HCT116 (cell line): ENCODE data around the gene EPC1. TPM values are rescaled to one million over a fixed set of nuclear protein-coding genes. Genes with fewer than 3 reads are reported as not detected.

ENCODE experiments used
- ATAC-seq: fragments of 200-7000 bp; cut with Tn5 transposase; 2 replicates; pipeline ENCODE4 v1.9.1; 2020; ENCODE audit warnings: mild to moderate bottlenecking, moderate library complexity
- BruUV-seq: library from RNA; stranded (reverse); fragments of 400-500 nt; replicated peaks from 2 replicates; lab custom pipeline; 2021; lab: Mats Ljungman, UMichigan
- CTCF ChIA-PET: fragments of 300-600 bp; sonication (Branson Sonifier 250); formaldehyde crosslinking; loops from one replicate; lab custom pipeline; 2021; ENCODE audit warnings: antibody characterized with exemption; lab: Charles Lee
- POLR2A ChIA-PET: fragments of 300-600, 350-600 bp; sonication (Branson Sonifier 250); formaldehyde crosslinking; loops from one replicate; lab custom pipeline; 2021; ENCODE audit warnings: antibody characterized with exemption; lab: Charles Lee
- RAD21 ChIA-PET, 2 experiments: fragments of 300-600 bp; sonication (Branson Sonifier 250); formaldehyde crosslinking; loops; one replicate each; lab custom pipeline; 2023; ENCODE audit warnings: low total read pairs in 2 of 2; ENCODE audit not compliant: uncharacterized antibody in 2 of 2, unreplicated experiment in 2 of 2, low non-redundant PET in 1 of 2; lab: Charles Lee
- DNase-seq: peaks from one replicate; pipeline ENCODE4 v3.0.0-alpha.2; 2010; ENCODE audit warnings: low read depth, low spot score
- H2AFZ ChIP-seq: fragments of 200-600 bp; shearing (Covaris generic), sonication (generic); 2 replicates; pipeline ENCODE4 v1.6.1; 2017; ENCODE audit warnings: low read depth, mixed run types, mixed read lengths, antibody characterized with exemption, low read length; ENCODE audit not compliant: poor library complexity, severe bottlenecking
- H3K27ac ChIP-seq: 2 replicates; pipeline ENCODE4 v1.5.1; 2012; ENCODE audit warnings: low read depth, low read length
- H3K27me3 ChIP-seq: fragments of 200-600 bp; sonication (generic); 2 replicates; pipeline ENCODE4 v1.6.1; 2016; ENCODE audit warnings: mixed run types, low read length, mixed read lengths; ENCODE audit not compliant: insufficient read depth
- H3K36me3 ChIP-seq, 2 experiments: fragments of 200-500 bp in 1 of 2; fragments of 200-600 bp in 1 of 2; sonication (Bioruptor generic) in 1 of 2; sonication (generic) in 1 of 2; 2 replicates each; pipeline versions ENCODE4 v1.5.1 to v1.6.1; 2014 to 2016; ENCODE audit warnings: low read length in 2 of 2, inconsistent platforms in 1 of 2, mixed read lengths in 1 of 2, mixed run types in 1 of 2; ENCODE audit not compliant: insufficient read depth in 2 of 2, control insufficient read depth in 1 of 2
- H3K4me1 ChIP-seq, 2 experiments: fragments of 200-600 bp in 1 of 2; sonication (generic) in 1 of 2; 2 replicates each; pipeline versions ENCODE4 v1.5.1 to v1.6.1; 2012 to 2017; ENCODE audit warnings: low read length in 2 of 2, inconsistent platforms in 1 of 2, mild to moderate bottlenecking in 1 of 2, mixed read lengths in 1 of 2, mixed run types in 1 of 2, moderate library complexity in 1 of 2; ENCODE audit not compliant: insufficient read depth in 2 of 2, control insufficient read depth in 1 of 2
- H3K4me2 ChIP-seq: fragments of 200-600 bp; sonication (generic); 2 replicates; pipeline ENCODE4 v1.6.1; 2017; ENCODE audit warnings: mixed run types, low read length, mixed read lengths
- H3K4me3 ChIP-seq, 2 experiments: fragments of 200-600 bp in 1 of 2; sonication (generic) in 1 of 2; replicated peaks in 1 of 2; 2 replicates each; pipeline ENCODE4 v1.5.1; 2011 to 2016; ENCODE audit warnings: low read length in 2 of 2, control low read depth in 1 of 2, low read depth in 1 of 2, mild to moderate bottlenecking in 1 of 2, mixed read lengths in 1 of 2, mixed run types in 1 of 2
- H3K79me2 ChIP-seq: fragments of 200-600 bp; sonication (generic); 2 replicates; pipeline ENCODE4 v1.6.1; 2017; ENCODE audit warnings: mild to moderate bottlenecking, mixed run types, low read length, moderate library complexity, mixed read lengths; ENCODE audit not compliant: insufficient read depth
- H3K9ac ChIP-seq: fragments of 200-600 bp; sonication (generic); 2 replicates; pipeline ENCODE4 v1.6.1; 2016; ENCODE audit warnings: low read length, mixed read lengths
- H3K9me2 ChIP-seq: fragments of 200-600 bp; sonication (generic), shearing (Covaris generic); 2 replicates; pipeline ENCODE4 v1.6.1; 2017; ENCODE audit warnings: mixed run types, mild to moderate bottlenecking, moderate library complexity; ENCODE audit not compliant: insufficient read depth
- H3K9me3 ChIP-seq, 2 experiments: fragments of 200-500 bp in 1 of 2; fragments of 200-600 bp in 1 of 2; sonication (Bioruptor generic) in 1 of 2; sonication (generic) in 1 of 2; 2 replicates each; pipeline ENCODE4 v1.6.1; 2014 to 2017; ENCODE audit warnings: low read length in 2 of 2, mixed read lengths in 2 of 2, inconsistent platforms in 1 of 2, low read depth in 1 of 2, mild to moderate bottlenecking in 1 of 2, mixed run types in 1 of 2, moderate library complexity in 1 of 2; ENCODE audit not compliant: control insufficient read depth in 1 of 2, insufficient read depth in 1 of 2
- H4K20me1 ChIP-seq: fragments of 200-600 bp; sonication (generic), shearing (Covaris generic); 2 replicates; pipeline ENCODE4 v1.6.1; 2017; ENCODE audit warnings: mixed run types, mild to moderate bottlenecking, moderate library complexity; ENCODE audit not compliant: insufficient read depth
- ATF3 ChIP-seq: IDR thresholded peaks from 2 replicates; pipeline ENCODE4 v1.6.1; 2012
- CBX3 ChIP-seq: IDR thresholded peaks from 2 replicates; pipeline ENCODE4 v1.6.1; 2012; ENCODE audit warnings: low read depth
- CEBPB ChIP-seq: IDR thresholded peaks from 2 replicates; pipeline ENCODE4 v1.6.1; 2012; ENCODE audit warnings: low read depth
- FOSL1 ChIP-seq: IDR thresholded peaks from 2 replicates; pipeline ENCODE4 v1.6.1; 2012; ENCODE audit warnings: low read depth
- JUND ChIP-seq: IDR thresholded peaks from 2 replicates; pipeline ENCODE4 v1.6.1; 2012
- MAX ChIP-seq: IDR thresholded peaks from 2 replicates; pipeline ENCODE4 v1.6.1; 2012
- POLR2AphosphoS5 ChIP-seq: IDR thresholded peaks from 2 replicates; pipeline ENCODE4 v1.6.1; 2011; ENCODE audit warnings: mild to moderate bottlenecking, low read depth, low read length, moderate library complexity
- SP1 ChIP-seq: IDR thresholded peaks from 2 replicates; pipeline ENCODE4 v1.6.1; 2012; ENCODE audit warnings: low read depth
- ZFX ChIP-seq: fragments of 450-650 bp; IDR thresholded peaks from 2 replicates; pipeline ENCODE4 v1.6.1; 2017
- intact Hi-C: fragments of 100-400 bp; cut with micrococcal nuclease; formaldehyde crosslinking; loops from 2 replicates; pipeline ENCODE4 v1.10.0; 2022
- total RNA-seq: library from RNA; stranded (reverse); gene quantifications from one replicate; pipeline ENCODE4 v1.2.1, GENCODE V29; 2021; ENCODE audit not compliant: unreplicated experiment
- TF ChIP-seq, protein P1 (sequence below), 3 experiments: fragments of 200-600 bp in 1 of 3; sonication (generic) in 1 of 3; IDR thresholded peaks in 2 of 3; conservative IDR thresholded peaks in 1 of 3; 2 replicates each; pipeline ENCODE4 v1.5.1; 2012 to 2017; ENCODE audit warnings: low read depth in 2 of 3, low read length in 2 of 3, antibody characterized with exemption in 1 of 3, borderline replicate concordance in 1 of 3, control low read depth in 1 of 3, mild to moderate bottlenecking in 1 of 3, mixed read lengths in 1 of 3, mixed run types in 1 of 3, moderate library complexity in 1 of 3; ENCODE audit not compliant: insufficient read depth in 1 of 3

The EPC1 gene
- total RNA-seq, 1 experiment from 2014 or later, result 20.1 TPM

- Histone ChIP-seq H3K9ac (peak overlapping the region; percentile 75), H3K4me3 (peak overlapping the region; percentile 62 to 75), H3K9me3 (no peaks in the 10 kb centered on the region), H3K27me3 (no peaks in the 10 kb centered on the region), H2AFZ (peak overlapping the region; percentile 72), H3K27ac (peak overlapping the region; percentile 62; the same call in 1 of the 2 replicates), H3K9me2 (no peaks in the 10 kb centered on the region), H3K4me2 (peak overlapping the region; percentile 95), H3K79me2 (peaks cover 12% of the 10 kb centered on the region; the same call in 1 of the 2 replicates), H3K4me1 (peaks cover 5 to 24% of the 10 kb centered on the region in 2 experiments; a peak in 3 of 4 replicates), H4K20me1 (no peaks in the 10 kb centered on the region), H3K36me3 (no peaks in the 10 kb centered on the region)
- RAD21 ChIA-PET, result no interaction called here
- TF ChIP-seq ZFX (no peak), SP1 (0 out of 2 replicates have a peak, but pooled peaks have one; percentile 5), JUND (0 out of 2 replicates have a peak, but pooled peaks have one; percentile 21)
- TF ChIP-seq, protein P1, sequence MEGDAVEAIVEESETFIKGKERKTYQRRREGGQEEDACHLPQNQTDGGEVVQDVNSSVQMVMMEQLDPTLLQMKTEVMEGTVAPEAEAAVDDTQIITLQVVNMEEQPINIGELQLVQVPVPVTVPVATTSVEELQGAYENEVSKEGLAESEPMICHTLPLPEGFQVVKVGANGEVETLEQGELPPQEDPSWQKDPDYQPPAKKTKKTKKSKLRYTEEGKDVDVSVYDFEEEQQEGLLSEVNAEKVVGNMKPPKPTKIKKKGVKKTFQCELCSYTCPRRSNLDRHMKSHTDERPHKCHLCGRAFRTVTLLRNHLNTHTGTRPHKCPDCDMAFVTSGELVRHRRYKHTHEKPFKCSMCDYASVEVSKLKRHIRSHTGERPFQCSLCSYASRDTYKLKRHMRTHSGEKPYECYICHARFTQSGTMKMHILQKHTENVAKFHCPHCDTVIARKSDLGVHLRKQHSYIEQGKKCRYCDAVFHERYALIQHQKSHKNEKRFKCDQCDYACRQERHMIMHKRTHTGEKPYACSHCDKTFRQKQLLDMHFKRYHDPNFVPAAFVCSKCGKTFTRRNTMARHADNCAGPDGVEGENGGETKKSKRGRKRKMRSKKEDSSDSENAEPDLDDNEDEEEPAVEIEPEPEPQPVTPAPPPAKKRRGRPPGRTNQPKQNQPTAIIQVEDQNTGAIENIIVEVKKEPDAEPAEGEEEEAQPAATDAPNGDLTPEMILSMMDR (IDR thresholded peaks at IDR 0.05 in 2 of 3, conservative IDR thresholded peaks at IDR 0.05 in 1 of 3; ENCODE audit: borderline replicate concordance in 1 of 3, insufficient read depth in 1 of 3, low read depth in 2 of 3, low read length in 2 of 3), result peak; percentile 31 to 53 (median 46); a peak in 4 of 6 replicates
- ATAC-seq (no peak), DNase-seq (peak; percentile 10)
- POLR2A ChIA-PET, result no interaction called here
- no TSS peak for BruUV-seq
- CTCF ChIA-PET, result interaction anchor here (0.6 kb wide), 1 partner anchor 13 kb away, joined by 4 read pairs; no protein-coding TSS in a partner anchor
- intact Hi-C loops, result loop anchor here (10.0 kb wide), 1 partner anchor 757 kb away; no protein-coding TSS in a partner anchor
Observed at GRCh38 chr10:32377458-32378259, 30.7 kb upstream of the EPC1 start.

- Histone ChIP-seq H3K9me3 (no peaks in the 10 kb centered on the region), H3K27ac (no peak overlapping the region), H3K4me3 (peak overlapping the region in 1 of 2 experiments; percentile 75; a peak in 2 of 4 replicates), H4K20me1 (no peaks in the 10 kb centered on the region), H3K79me2 (peaks cover 12% of the 10 kb centered on the region; the same call in 1 of the 2 replicates), H3K27me3 (no peaks in the 10 kb centered on the region), H3K9me2 (no peaks in the 10 kb centered on the region), H3K9ac (peak overlapping the region; percentile 75; the same call in 1 of the 2 replicates), H3K4me2 (peak overlapping the region; percentile 95), H3K4me1 (peaks cover 5 to 24% of the 10 kb centered on the region in 2 experiments; a peak in 3 of 4 replicates), H2AFZ (peak overlapping the region; percentile 72), H3K36me3 (no peaks in the 10 kb centered on the region)
- no peak for ATAC-seq
- intact Hi-C loops, result loop anchor here (10.0 kb wide), 1 partner anchor 758 kb away; no protein-coding TSS in a partner anchor
- RAD21 ChIA-PET, result no interaction called here
- POLR2A ChIA-PET, result no interaction called here
- no TSS peak for BruUV-seq
- CTCF ChIA-PET, result interaction anchor here (1.4 kb wide), 1 partner anchor 10 kb away, joined by 4 read pairs; no protein-coding TSS in a partner anchor
- DNase-seq, result no peak
- TF ChIP-seq CEBPB (no peak), CBX3 (no peak), FOSL1 (no peak), POLR2AphosphoS5 (no peak), MAX (no peak), ATF3 (no peak)
- TF ChIP-seq, protein P1 (IDR thresholded peaks at IDR 0.05 in 2 of 3, conservative IDR thresholded peaks at IDR 0.05 in 1 of 3; ENCODE audit: borderline replicate concordance in 1 of 3, insufficient read depth in 1 of 3, low read depth in 2 of 3, low read length in 2 of 3), result no peak
Observed at GRCh38 chr10:32376771-32377170, 29.8 kb upstream of the EPC1 start.
